Spleen (tissue), 11 donors: ENCODE measurements around the gene DNASE2. TPM values are rescaled to one million over a fixed set of nuclear protein-coding genes. Genes with fewer than 3 reads are reported as not detected.

ENCODE experiments used
- DNase-seq: peaks from one replicate; pipeline ENCODE4 v3.0.0-alpha.2; 2020
- H3K27ac ChIP-seq, 8 donors: fragments of 200-600 bp; sonication (generic) in 7 of 8; 1 replicate in 4 of 8; 2 replicates in 4 of 8; pipeline versions ENCODE4 v1.5.0 to v1.8.0; 2016 to 2021; ENCODE audit warnings: inconsistent platforms in 4 of 8, mild to moderate bottlenecking in 4 of 8, moderate library complexity in 1 of 8
- H3K27me3 ChIP-seq, 7 donors: fragments of 200-600 bp; sonication (generic) in 6 of 7; replicated peaks in 1 of 7; 1 replicate in 4 of 7; 2 replicates in 3 of 7; pipeline versions ENCODE4 v1.5.0 to v1.8.0; 2016 to 2021; ENCODE audit warnings: inconsistent platforms in 3 of 7, mild to moderate bottlenecking in 1 of 7
- H3K36me3 ChIP-seq, 6 donors: fragments of 200-600 bp; sonication (generic) in 5 of 6; 1 replicate in 4 of 6; 2 replicates in 2 of 6; pipeline versions ENCODE4 v1.5.0 to v1.8.0; 2016 to 2021; ENCODE audit warnings: inconsistent platforms in 2 of 6
- H3K4me1 ChIP-seq, 6 donors: fragments of 200-600 bp; sonication (generic) in 5 of 6; 1 replicate in 3 of 6; 2 replicates in 3 of 6; pipeline versions ENCODE4 v1.5.0 to v1.8.0; 2016 to 2021; ENCODE audit warnings: inconsistent platforms in 3 of 6
- H3K4me3 ChIP-seq, 8 donors: fragments of 200-600 bp; sonication (generic) in 7 of 8; 1 replicate in 4 of 8; 2 replicates in 4 of 8; pipeline versions ENCODE4 v1.5.0 to v1.8.0; 2016 to 2021; ENCODE audit warnings: inconsistent platforms in 4 of 8, mild to moderate bottlenecking in 4 of 8, moderate library complexity in 2 of 8
- H3K9me3 ChIP-seq, 8 donors: fragments of 200-600 bp; sonication (generic) in 7 of 8; 1 replicate in 4 of 8; 2 replicates in 4 of 8; pipeline versions ENCODE4 v1.5.0 to v1.8.0; 2016 to 2021; ENCODE audit warnings: inconsistent platforms in 4 of 8
- POLR2A ChIP-seq, 3 donors: fragments of 450-650 bp; IDR thresholded peaks; one replicate each; pipeline ENCODE4 v1.5.1; 2017; ENCODE audit warnings: antibody characterized with exemption in 3 of 3, mild to moderate bottlenecking in 1 of 3
- POLR2AphosphoS5 ChIP-seq, 3 donors: sonication (generic); formaldehyde crosslinking; IDR thresholded peaks; one replicate each; pipeline ENCODE4 v1.5.1; 2017; ENCODE audit warnings: antibody characterized with exemption in 3 of 3
- WGBS, 5 donors: extraction: QIAGEN DNeasy Blood & Tissue Kit in 3 of 5; methylation state at CpG; one replicate each; pipeline versions ENCODE4 v1.1.5 to v1.1.7; 2013 to 2018; 5-methylcytosine and 5-hydroxymethylcytosine counted together
- intact Hi-C: fragments of 100-400 bp; cut with DNase I; formaldehyde crosslinking; loops from one replicate; pipeline ENCODE4 v1.15.0; 2023; ENCODE audit warnings: low total_unique reads
- polyA plus RNA-seq, 3 donors: library from polyadenylated mRNA; stranded (reverse); fragments of 200-250 nt; gene quantifications; one replicate each; pipeline ENCODE4 v1.2.1, GENCODE V29; 2013
- total RNA-seq, 7 donors: library from RNA; depleted of rRNA in 3 of 7; stranded (reverse); fragments of >200 nt in 3 of 7; fragmentation: NEBNext Ultra II Directional in 4 of 7; extraction: Animal tissue kit (Norgen Biotek cat#: 25700) in 4 of 7; gene quantifications; one replicate each; pipeline versions ENCODE4 v1.1.0 to v1.2.1, GENCODE V29; 2016 to 2021
- TF ChIP-seq, protein P1 (sequence below), 11 experiments: fragments of 200-600 bp in 7 of 11; fragments of 450-650 bp in 4 of 11; sonication (generic) in 4 of 11; IDR thresholded peaks in 8 of 11; conservative IDR thresholded peaks in 3 of 11; 1 replicate in 7 of 11; 2 replicates in 4 of 11; pipeline versions ENCODE4 v1.4.0 to v1.8.0; 2016 to 2021; ENCODE audit warnings: antibody characterized with exemption in 11 of 11, inconsistent platforms in 4 of 11, mild to moderate bottlenecking in 1 of 11
- donor health status: healthy with polysubstance abuse.
- donor health status: DM: no; HTN: no; CAD: no; lungs with moderate emphysema.
- donor health status: DM: no; HTN: no; CAD: no.
- donor health status: Bipolar disorder and iron deficiency.
- donor health status: healthy.
- donor health status: DM: no; HTN: no; CAD: no.
- donor health status: DM: yes; HTN: yes; CAD: no.

Gene DNASE2
- total and polyA plus RNA-seq, 10 donors: 19.5 to 36.1 (median 26.3) TPM

DNA sequence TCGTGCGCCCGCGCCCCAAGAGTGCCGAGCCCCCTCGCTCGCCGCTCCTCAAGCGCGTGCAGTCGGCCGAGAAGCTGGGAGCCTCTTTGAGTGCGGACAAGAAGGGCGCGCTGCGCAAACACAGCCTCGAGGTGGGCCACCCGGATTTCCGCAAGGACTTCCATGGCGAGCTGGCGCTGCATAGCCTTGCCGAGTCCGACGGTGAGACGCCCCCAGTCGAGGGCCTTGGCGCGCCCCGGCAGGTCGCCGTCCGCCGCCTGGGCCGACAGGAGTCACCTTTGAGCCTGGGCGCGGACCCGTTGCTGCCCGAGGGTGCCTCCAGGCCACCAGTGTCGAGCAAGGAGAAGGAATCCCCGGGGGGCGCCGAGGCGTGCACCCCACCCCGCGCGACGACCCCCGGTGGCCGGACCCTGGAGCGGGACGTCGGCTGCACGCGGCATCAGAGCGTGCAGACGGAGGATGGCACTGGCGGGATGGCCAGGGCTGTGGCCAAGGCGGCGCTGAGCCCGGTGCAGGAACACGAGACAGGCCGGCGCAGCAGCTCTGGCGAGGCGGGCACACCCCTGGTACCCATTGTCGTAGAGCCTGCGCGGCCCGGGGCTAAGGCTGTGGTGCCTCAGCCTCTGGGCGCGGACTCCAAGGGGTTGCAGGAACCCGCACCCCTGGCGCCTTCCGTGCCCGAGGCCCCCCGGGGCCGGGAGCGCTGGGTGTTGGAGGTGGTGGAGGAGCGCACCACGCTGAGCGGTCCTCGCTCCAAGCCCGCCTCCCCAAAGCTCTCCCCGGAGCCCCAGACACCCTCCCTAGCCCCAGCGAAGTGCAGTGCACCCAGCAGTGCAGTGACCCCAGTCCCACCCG is 7.1 kb downstream of the DNASE2 start:
- peaks cover 0 to 9% (median 0%) of the 10 kb centered on the region in 6 donors for H3K4me1 ChIP-seq
- H3K9me3 ChIP-seq: peaks cover 0 to 17% (median 4%) of the 10 kb centered on the region in 8 donors
- DNase-seq: no peak
- TF ChIP-seq POLR2A (IDR thresholded peaks at IDR 0.05) (no peak), POLR2AphosphoS5 (IDR thresholded peaks at IDR 0.05) (peak in 1 of 3 donors; percentile 0)
- no peak overlapping the region for H3K27ac ChIP-seq
- intact Hi-C loops: no loop called here
- H3K4me3 ChIP-seq: peak overlapping the region in 1 of 8 donors; percentile 34
- no peaks in the 10 kb centered on the region for H3K27me3 ChIP-seq
- H3K36me3 ChIP-seq: peaks cover 0 to 61% (median 42%) of the 10 kb centered on the region in 6 donors
- 91 to 97% (median 92%) methylated on average over 24 to 86 of the region's 86 CpGs for WGBS, 5 donors

DNA sequence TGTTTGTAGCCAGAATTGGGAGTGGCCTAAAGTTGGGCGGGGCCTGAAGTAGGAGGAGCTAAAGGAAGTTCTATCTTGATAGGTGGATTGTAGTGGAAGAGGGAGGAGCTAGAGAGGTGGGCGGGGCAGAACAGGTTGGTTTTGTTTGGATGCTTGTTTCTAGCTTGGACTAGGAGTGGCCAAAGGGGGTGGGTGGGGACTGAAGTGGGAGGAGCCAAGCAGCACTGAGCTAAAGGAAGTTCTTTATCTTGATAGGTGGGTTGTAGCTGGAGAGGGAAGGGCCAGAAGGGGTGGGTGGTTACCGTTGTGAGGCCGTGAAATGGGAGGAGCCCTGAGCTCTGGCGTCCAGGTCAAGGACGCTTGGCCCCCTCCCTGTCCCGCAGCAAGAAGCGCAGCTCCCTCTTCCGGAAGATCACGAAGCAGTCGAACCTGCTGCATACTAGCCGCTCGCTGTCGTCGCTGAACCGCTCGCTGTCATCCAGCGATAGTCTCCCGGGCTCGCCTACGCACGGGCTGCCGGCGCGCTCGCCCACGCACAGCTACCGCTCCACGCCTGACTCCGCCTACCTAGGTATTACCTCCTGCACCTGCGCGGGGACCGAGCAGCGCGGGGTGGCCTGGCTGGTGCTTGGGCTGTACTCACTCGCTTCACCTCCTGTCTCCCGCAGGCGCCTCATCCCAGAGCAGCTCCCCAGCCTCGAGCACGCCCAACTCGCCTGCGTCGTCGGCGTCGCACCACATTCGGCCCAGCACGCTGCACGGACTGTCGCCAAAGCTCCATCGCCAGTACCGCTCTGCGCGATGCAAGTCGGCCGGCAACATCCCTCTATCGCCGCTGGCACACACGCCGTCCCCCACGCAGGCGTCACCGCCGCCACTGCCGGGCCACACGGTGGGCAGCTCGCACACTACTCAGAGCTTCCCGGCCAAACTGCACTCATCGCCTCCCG is 8.0 kb downstream of the DNASE2 start:
- no peak for TF ChIP-seq POLR2A (IDR thresholded peaks at IDR 0.05)
- TF ChIP-seq, protein P1, sequence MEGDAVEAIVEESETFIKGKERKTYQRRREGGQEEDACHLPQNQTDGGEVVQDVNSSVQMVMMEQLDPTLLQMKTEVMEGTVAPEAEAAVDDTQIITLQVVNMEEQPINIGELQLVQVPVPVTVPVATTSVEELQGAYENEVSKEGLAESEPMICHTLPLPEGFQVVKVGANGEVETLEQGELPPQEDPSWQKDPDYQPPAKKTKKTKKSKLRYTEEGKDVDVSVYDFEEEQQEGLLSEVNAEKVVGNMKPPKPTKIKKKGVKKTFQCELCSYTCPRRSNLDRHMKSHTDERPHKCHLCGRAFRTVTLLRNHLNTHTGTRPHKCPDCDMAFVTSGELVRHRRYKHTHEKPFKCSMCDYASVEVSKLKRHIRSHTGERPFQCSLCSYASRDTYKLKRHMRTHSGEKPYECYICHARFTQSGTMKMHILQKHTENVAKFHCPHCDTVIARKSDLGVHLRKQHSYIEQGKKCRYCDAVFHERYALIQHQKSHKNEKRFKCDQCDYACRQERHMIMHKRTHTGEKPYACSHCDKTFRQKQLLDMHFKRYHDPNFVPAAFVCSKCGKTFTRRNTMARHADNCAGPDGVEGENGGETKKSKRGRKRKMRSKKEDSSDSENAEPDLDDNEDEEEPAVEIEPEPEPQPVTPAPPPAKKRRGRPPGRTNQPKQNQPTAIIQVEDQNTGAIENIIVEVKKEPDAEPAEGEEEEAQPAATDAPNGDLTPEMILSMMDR (IDR thresholded peaks at IDR 0.05 in 8 of 11, conservative IDR thresholded peaks at IDR 0.05 in 3 of 11): no peak
- peak in 2 of 3 donors; percentile 46 to 47 for TF ChIP-seq POLR2AphosphoS5 (IDR thresholded peaks at IDR 0.05)
- no peak for DNase-seq
- Histone ChIP-seq H3K9me3 (peaks cover 0 to 17% (median 4%) of the 10 kb centered on the region in 8 donors), H3K4me3 (peak overlapping the region in 3 of 8 donors; percentile 24 to 40 (median 34)), H3K36me3 (peaks cover 0 to 54% (median 37%) of the 10 kb centered on the region in 6 donors), H3K27ac (no peak overlapping the region), H3K27me3 (no peaks in the 10 kb centered on the region), H3K4me1 (peaks cover 0 to 9% (median under 1%) of the 10 kb centered on the region in 6 donors)
- 65 to 88% (median 72%) methylated on average over 68 to 70 of the region's 70 CpGs for WGBS, 5 donors
- intact Hi-C loops: no loop called here

DNA sequence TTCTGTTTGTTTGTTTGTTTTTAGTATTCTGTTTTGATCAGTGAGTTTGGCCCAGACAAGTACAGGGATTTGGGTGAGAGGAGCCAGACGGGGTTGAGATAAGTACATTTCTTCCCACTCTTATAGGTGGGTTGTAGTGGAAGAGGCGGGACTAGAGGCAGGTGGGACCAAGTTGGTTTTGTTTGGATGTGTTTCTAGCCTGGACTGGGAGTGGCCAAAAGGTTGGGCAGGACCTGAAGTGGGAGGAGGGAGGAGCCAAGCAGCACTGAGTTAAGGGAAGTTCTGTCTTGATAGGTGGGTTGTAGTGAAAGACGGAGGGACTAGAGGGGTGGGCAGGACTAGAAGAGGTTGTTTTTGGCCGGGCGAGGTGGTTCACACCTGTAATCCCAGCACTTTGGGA is 9.0 kb downstream of the DNASE2 start:
- Histone ChIP-seq H3K4me1 (peaks cover 0 to 19% (median 9%) of the 10 kb centered on the region in 6 donors), H3K27ac (no peak overlapping the region), H3K27me3 (peaks cover 0 to 7% (median 0%) of the 10 kb centered on the region in 7 donors), H3K4me3 (no peak overlapping the region), H3K36me3 (peaks cover 0 to 44% (median 29%) of the 10 kb centered on the region in 6 donors), H3K9me3 (peaks cover 0 to 17% (median 4%) of the 10 kb centered on the region in 8 donors)
- 86 to 95% (median 89%) methylated on average over 5 of the region's 5 CpGs for WGBS, 5 donors
- TF ChIP-seq POLR2AphosphoS5 (IDR thresholded peaks at IDR 0.05) (no peak), POLR2A (IDR thresholded peaks at IDR 0.05) (no peak)
- TF ChIP-seq, protein P1 (IDR thresholded peaks at IDR 0.05 in 8 of 11, conservative IDR thresholded peaks at IDR 0.05 in 3 of 11): no peak
- no peak for DNase-seq
- intact Hi-C loops: no loop called here

- DNase-seq: no peak
- Histone ChIP-seq H3K36me3 (peaks cover 0 to 38% (median 25%) of the 10 kb centered on the region in 6 donors), H3K27me3 (peaks cover 0 to 10% (median 0%) of the 10 kb centered on the region in 7 donors), H3K27ac (no peak overlapping the region), H3K4me3 (no peak overlapping the region), H3K9me3 (peaks cover 0 to 17% (median 4%) of the 10 kb centered on the region in 8 donors), H3K4me1 (peaks cover 0 to 24% (median 13%) of the 10 kb centered on the region in 6 donors)
- 68 to 88% (median 77%) methylated on average over 3 of the region's 3 CpGs for WGBS, 5 donors
- intact Hi-C loops: no loop called here
- TF ChIP-seq POLR2AphosphoS5 (IDR thresholded peaks at IDR 0.05) (no peak), POLR2A (IDR thresholded peaks at IDR 0.05) (no peak)
- TF ChIP-seq, protein P1 (IDR thresholded peaks at IDR 0.05 in 8 of 11, conservative IDR thresholded peaks at IDR 0.05 in 3 of 11): no peak
Measured at GRCh38 chr19:12871681-12872080, 9.6 kb downstream of the DNASE2 start.
